Astrocyte of the spinal cord (primary cell): ENCODE measurements around the gene C3orf52.
A peak's percentile ranks its signal among the peaks of the same experiment; 100 is the strongest.

Experiments
- DNase-seq: peaks from one replicate; pipeline ENCODE4 v3.0.0; 2011; ENCODE audit warnings: low read depth, low spot score
- H3K4me3 ChIP-seq: 2 replicates; pipeline ENCODE4 v1.5.1; 2011; ENCODE audit warnings: low read depth, mild to moderate bottlenecking, low read length, moderate library complexity
- CTCF ChIP-seq: IDR thresholded peaks from 2 replicates; pipeline ENCODE4 v1.5.1; 2012; ENCODE audit warnings: low read depth, mild to moderate bottlenecking, low read length, inconsistent platforms
- in situ Hi-C: cut with HindIII; loops from 2 replicates; pipeline ENCODE4 v1.10.0; 2017; ENCODE audit warnings: low sequenced_read_pairs

Gene C3orf52

GRCh38 chr3:112093180-112093522 is 7.0 kb downstream of the C3orf52 start:
- no peak for DNase-seq
- no peak overlapping the region for H3K4me3 ChIP-seq
- TF ChIP-seq CTCF, result no peak
- in situ Hi-C loops, result no loop called here

GRCh38 chr3:112095731-112096130 is 9.5 kb downstream of the C3orf52 start:
- in situ Hi-C loops, result no loop called here
- no peak for TF ChIP-seq CTCF
- DNase-seq, result no peak
- H3K4me3 ChIP-seq, result no peak overlapping the region

GRCh38 chr3:112096176-112096575 is 10.0 kb downstream of the C3orf52 start:
- H3K4me3 ChIP-seq, result no peak overlapping the region
- no peak for TF ChIP-seq CTCF
- in situ Hi-C loops, result no loop called here
- DNase-seq, result no peak

- in situ Hi-C loops, result no loop called here
Measured at GRCh38 chr3:112097378-112097777, 11.2 kb downstream of the C3orf52 start.

GRCh38 chr3:112101916-112102315 is 15.7 kb downstream of the C3orf52 start:
- no peak for TF ChIP-seq CTCF
- in situ Hi-C loops, result no loop called here
- DNase-seq, result peak; percentile 83
- no peak overlapping the region for H3K4me3 ChIP-seq

More at GRCh38 chr3:112097378-112097777, 11.2 kb downstream of the C3orf52 start:
- peak; percentile 99 for DNase-seq
- TF ChIP-seq CTCF, result no peak
- H3K4me3 ChIP-seq, result no peak overlapping the region

- no peak for TF ChIP-seq CTCF
- in situ Hi-C loops, result no loop called here
Measured at GRCh38 chr3:112104774-112105173, 18.6 kb downstream of the C3orf52 start.

GRCh38 chr3:112109322-112109721 is 23.1 kb downstream of the C3orf52 start:
- DNase-seq, result no peak
- no peak overlapping the region for H3K4me3 ChIP-seq
- no peak for TF ChIP-seq CTCF
- in situ Hi-C loops, result no loop called here

More at GRCh38 chr3:112104774-112105173, 18.6 kb downstream of the C3orf52 start:
- no peak for DNase-seq
- no peak overlapping the region for H3K4me3 ChIP-seq
